T-helper 17 cell (primary cell): ENCODE results near the gene ACP7. TPM values are rescaled to one million over a fixed set of nuclear protein-coding genes. Genes with fewer than 3 reads are reported as not detected.
A peak's percentile ranks its signal among the peaks of the same experiment; 100 is the strongest.

Experiments
- ATAC-seq: fragments of 150-1000 bp; cut with Tn5 transposase; 2 replicates; pipeline ENCODE4 v1.10.0; 2021; ENCODE audit warnings: mild to moderate bottlenecking, moderate library complexity
- DNase-seq, 3 donors: peaks; one replicate each; pipeline versions ENCODE4 v3.0.0 to v3.0.0-alpha.2; 2020 to 2021
- H3K9me3 ChIP-seq: one replicate; pipeline ENCODE4 v1.7.0; 2013; ENCODE audit warnings: low read length, mild to moderate bottlenecking; ENCODE audit not compliant: control insufficient read depth, poor library complexity, severe bottlenecking
- H3K27ac Mint-ChIP-seq: one replicate; pipeline ENCODE4 v1.8.0; 2022; ENCODE audit warnings: mild to moderate bottlenecking, moderate library complexity, mixed read lengths
- H3K27me3 Mint-ChIP-seq: one replicate; pipeline ENCODE4 v1.8.0; 2022; ENCODE audit warnings: mixed read lengths
- H3K36me3 Mint-ChIP-seq: one replicate; pipeline ENCODE4 v1.8.0; 2022; ENCODE audit warnings: low read depth, mixed read lengths
- H3K4me1 Mint-ChIP-seq: one replicate; pipeline ENCODE4 v1.8.0; 2022; ENCODE audit warnings: mild to moderate bottlenecking, mixed read lengths
- H3K4me3 Mint-ChIP-seq: one replicate; pipeline ENCODE4 v1.8.0; 2022; ENCODE audit warnings: mild to moderate bottlenecking, moderate library complexity, mixed read lengths
- total RNA-seq, 4 donors: library from RNA in 2 of 4; stranded (reverse) in 2 of 4; gene quantifications; one replicate each; pipeline ENCODE4 v1.2.3 and lab custom pipeline; 2022 to 2026

The ACP7 gene
- total RNA-seq, 2 donors from 2014 or later: not detected

DNA sequence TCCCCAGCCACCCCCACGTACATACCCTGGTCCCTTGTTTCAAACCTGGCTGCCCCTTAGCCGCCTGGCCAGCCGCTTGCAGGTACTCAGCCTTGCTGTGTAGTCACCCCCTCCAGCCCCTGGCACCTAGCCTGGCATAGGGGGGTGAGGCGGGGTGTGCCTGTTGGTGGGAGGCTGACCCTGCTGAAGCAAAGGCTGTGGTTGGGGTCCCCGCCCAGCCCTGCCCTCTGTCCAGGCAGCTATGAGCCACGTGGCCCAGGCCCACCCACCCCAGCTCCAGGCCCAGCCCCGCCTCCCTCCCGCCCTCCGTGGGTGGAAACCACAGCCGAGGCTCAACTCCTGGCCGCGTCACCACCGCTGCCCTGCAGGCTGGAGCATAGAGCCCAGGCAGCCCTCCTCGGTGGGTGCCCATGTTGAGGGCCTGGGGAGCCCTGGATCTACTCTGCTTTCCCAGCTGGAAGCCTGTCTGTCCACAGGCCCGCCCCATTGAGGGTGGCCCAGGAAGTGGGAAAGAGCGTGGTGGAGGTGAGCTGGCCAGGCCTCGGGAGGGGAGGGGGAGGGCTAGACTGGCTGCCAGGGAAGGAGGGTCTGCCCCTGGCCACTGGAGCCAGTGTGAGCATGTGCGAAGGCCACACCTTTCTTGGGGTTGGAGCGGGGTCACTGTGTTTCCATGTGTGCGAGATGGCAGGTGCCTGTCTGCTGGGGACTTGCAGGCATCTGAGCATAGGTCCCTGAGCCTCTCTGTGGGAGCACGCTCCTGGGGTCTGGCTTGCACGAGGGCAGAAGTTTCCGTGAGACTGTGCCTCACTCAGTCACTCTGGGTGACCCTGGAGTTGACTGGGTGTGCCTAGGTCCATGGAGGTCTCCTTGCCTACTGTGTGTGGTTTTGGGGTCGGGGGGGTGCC, 72.4 kb downstream of the ACP7 start:
- no peaks in the 10 kb centered on the region for H3K9me3 ChIP-seq
- Mint-ChIP-seq H3K36me3 (peaks cover 2% of the 10 kb centered on the region), H3K27ac (no peak overlapping the region), H3K4me3 (no peak overlapping the region), H3K4me1 (peaks cover 24% of the 10 kb centered on the region), H3K27me3 (no peaks in the 10 kb centered on the region)
- ATAC-seq: no peak
- no peak for DNase-seq

DNA sequence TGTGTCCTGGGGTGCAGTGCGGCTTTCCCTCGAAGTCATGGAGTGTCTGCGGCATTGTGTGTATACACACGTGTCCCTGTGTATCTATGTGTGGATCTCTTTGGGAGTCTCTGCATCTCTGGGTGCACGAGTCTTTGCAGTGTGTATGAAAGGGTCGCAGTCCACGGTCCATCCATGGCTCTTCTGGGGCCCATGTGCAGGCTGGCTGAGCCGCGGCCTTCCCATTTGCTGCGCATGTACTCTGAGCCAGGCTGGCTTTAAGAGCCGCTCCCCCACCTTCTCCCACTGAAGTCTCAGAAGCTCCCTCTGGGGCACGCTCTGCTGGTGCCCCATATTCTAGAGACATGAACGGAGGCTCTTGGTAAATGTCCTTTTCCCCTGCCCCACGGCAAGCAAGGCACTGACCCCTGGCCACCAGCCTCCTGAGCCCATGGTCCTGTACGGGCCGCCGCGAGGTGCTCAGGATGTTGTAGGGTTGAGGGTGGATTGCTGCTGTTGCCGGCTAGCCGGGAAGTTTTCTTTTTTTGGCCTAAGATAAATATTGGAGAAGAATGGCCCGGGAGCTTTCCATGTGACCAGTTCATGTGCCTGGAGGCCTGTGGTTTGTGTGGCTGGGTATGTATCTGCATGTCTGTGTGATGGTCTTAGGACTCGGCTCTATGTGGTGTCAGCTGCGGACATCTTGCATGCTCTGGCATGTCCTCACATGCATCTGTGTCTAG, 73.3 kb downstream of the ACP7 start:
- Mint-ChIP-seq H3K4me3 (no peak overlapping the region), H3K27ac (peak overlapping the region; percentile 54), H3K36me3 (peaks cover 2% of the 10 kb centered on the region), H3K27me3 (no peaks in the 10 kb centered on the region), H3K4me1 (peaks cover 26% of the 10 kb centered on the region)
- ATAC-seq (no peak), DNase-seq (no peak)
- H3K9me3 ChIP-seq: no peaks in the 10 kb centered on the region

DNA sequence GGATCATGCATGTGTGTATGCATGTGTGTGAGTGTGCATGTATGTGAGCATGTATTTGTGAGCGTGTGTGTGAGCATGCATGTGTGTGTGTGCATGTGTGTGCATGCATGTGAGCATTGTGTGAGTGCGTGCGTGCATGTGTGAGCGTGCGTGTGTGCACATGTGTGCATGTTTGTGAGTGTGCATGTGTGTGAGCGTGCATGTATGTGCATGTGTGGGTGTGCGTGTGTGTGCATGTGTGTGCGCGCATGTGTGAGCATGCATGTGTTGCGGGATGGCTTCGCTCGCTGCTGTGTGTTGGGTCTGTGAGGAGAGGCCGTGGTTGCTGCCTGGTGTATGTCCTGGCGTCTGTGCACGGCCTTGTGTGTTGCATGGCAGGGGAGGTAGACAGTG, 73.8 kb downstream of the ACP7 start:
- Mint-ChIP-seq H3K4me3 (no peak overlapping the region), H3K27ac (peak overlapping the region; percentile 54), H3K27me3 (no peaks in the 10 kb centered on the region), H3K36me3 (peaks cover 4% of the 10 kb centered on the region), H3K4me1 (peaks cover 30% of the 10 kb centered on the region)
- no peaks in the 10 kb centered on the region for H3K9me3 ChIP-seq
- DNase-seq (no peak), ATAC-seq (no peak)

DNA sequence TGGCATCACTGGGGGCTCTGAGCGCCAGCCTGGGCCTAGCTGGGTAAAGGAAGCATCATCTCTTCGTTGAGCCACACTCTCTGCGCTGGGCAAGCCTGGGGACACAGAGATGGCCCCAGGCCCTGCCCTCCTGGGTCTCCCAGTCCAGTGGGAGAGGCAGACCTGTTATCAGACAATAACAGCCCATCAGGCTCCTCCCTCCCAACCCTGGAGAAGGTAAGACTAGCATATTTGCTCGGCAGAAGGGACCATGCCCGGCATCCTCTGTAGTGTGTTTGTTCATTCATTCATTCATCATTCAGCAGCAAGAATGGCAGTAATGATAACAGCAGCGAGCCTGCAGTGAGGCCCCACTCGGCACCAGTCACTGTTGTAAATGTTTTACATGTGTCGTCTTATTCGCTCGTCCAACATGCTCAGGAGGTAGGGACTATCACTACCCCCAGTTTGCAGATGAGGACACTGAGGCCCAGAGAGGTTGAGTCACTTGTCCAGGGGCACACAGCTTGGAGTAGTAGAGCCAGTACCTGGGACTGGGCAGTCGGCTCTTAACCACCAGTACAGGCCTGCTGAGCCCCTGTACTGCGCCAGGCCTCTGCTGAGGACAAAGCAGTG, 74.6 kb downstream of the ACP7 start:
- Mint-ChIP-seq H3K4me1 (peaks cover 30% of the 10 kb centered on the region), H3K36me3 (peaks cover 3% of the 10 kb centered on the region), H3K27ac (peak overlapping the region; percentile 54), H3K27me3 (no peaks in the 10 kb centered on the region), H3K4me3 (no peak overlapping the region)
- DNase-seq (no peak), ATAC-seq (no peak)
- H3K9me3 ChIP-seq: no peaks in the 10 kb centered on the region

DNA sequence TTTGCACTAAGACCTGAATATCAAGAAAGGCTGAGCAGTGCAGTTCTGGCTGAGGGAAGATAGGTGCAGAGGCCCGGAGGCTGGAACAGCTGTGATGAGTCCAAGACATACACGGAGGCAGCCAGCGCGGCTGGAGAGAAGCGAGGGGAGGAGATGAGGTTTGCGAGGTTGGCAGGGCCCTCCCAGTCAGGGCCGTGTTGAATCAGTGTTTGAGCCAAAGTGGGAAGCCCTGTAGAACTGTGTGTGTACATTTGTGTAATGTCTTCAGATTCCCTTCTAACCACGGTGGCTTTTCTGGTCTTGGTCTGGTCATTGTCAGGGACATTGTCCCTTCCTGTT, 76.3 kb downstream of the ACP7 start:
- DNase-seq: no peak
- Mint-ChIP-seq H3K4me1 (peaks cover 25% of the 10 kb centered on the region), H3K27me3 (no peaks in the 10 kb centered on the region), H3K27ac (no peak overlapping the region), H3K36me3 (peaks cover 2% of the 10 kb centered on the region), H3K4me3 (no peak overlapping the region)
- ATAC-seq: no peak
- H3K9me3 ChIP-seq: no peaks in the 10 kb centered on the region

Other genes starting within 250 kb of the ACP7 start
- 100 to 1,000 TPM; 477 to 480 TPM for gene HNRNPL, start 234.4 kb upstream of the ACP7 start, total RNA-seq
- gene RINL, start 206.1 kb upstream of the ACP7 start, total RNA-seq: 10 to 100 TPM; 46.0 to 50.6 TPM
- gene SIRT2, start 184.8 kb upstream of the ACP7 start, total RNA-seq: 10 to 100 TPM; 68.7 to 68.9 TPM
- gene NFKBIB, start 184.4 kb upstream of the ACP7 start, total RNA-seq: 10 to 100 TPM; 49.3 to 63.8 TPM
- 1 to 10 TPM in 1 of 2 donors, not detected in 1; 1.3 TPM for gene CCER2, start 172.2 kb upstream of the ACP7 start, total RNA-seq
- 10 to 100 TPM; 18.6 to 19.5 TPM for gene SARS2, start 153.6 kb upstream of the ACP7 start, total RNA-seq
- gene MRPS12, start 153.4 kb upstream of the ACP7 start, total RNA-seq: 10 to 100 TPM; 18.9 to 22.0 TPM
- gene FBXO17, start 108.6 kb upstream of the ACP7 start, total RNA-seq: under 1 TPM in 1 of 2 donors, not detected in 1; 0.16 TPM
- 1 to 10 TPM in 1 of 2 donors, under 1 TPM in 1; 0.40 to 1.6 TPM for gene FBXO27, start 51.8 kb upstream of the ACP7 start, total RNA-seq
- 1 to 10 TPM; 9.6 to 9.7 TPM for gene PAK4, start 41.4 kb downstream of the ACP7 start, total RNA-seq
- not detected for gene NCCRP1, start 112.6 kb downstream of the ACP7 start, total RNA-seq
- gene SYCN, start 119.9 kb downstream of the ACP7 start, total RNA-seq: not detected
- gene IFNL3, start 160.6 kb downstream of the ACP7 start, total RNA-seq: not detected
- gene IFNL4, start 164.5 kb downstream of the ACP7 start, total RNA-seq: not detected
- gene IFNL2, start 184.0 kb downstream of the ACP7 start, total RNA-seq: not detected
- gene IFNL1, start 212.0 kb downstream of the ACP7 start, total RNA-seq: not detected
- gene LRFN1, start 236.5 kb downstream of the ACP7 start, total RNA-seq: 1 to 10 TPM; 2.2 to 3.7 TPM